B cell (primary cell): ENCODE results near the gene RILPL2.
"Not testable (repeated sequence)": the region's sequence is repeated elsewhere in the genome, so short reads cannot be mapped to it uniquely, and the experiment has no call there.

ENCODE experiments used
- EZH2 ChIP-seq: IDR thresholded peaks from 2 replicates; pipeline ENCODE4 v1.6.1; 2012; ENCODE audit warnings: borderline replicate concordance, low read depth, mild to moderate bottlenecking, moderate library complexity, low read length; ENCODE audit not compliant: insufficient read depth, poor library complexity, severe bottlenecking
- TF ChIP-seq, protein P1 (sequence below): fragments of 200-600 bp; IDR thresholded peaks from one replicate; pipeline ENCODE4 v1.8.0; 2022; ENCODE audit warnings: antibody characterized with exemption, mild to moderate bottlenecking

GRCh38 chr12:123431951-123432817 lies 4.3 kb downstream of the RILPL2 start:
- TF ChIP-seq, protein P1, sequence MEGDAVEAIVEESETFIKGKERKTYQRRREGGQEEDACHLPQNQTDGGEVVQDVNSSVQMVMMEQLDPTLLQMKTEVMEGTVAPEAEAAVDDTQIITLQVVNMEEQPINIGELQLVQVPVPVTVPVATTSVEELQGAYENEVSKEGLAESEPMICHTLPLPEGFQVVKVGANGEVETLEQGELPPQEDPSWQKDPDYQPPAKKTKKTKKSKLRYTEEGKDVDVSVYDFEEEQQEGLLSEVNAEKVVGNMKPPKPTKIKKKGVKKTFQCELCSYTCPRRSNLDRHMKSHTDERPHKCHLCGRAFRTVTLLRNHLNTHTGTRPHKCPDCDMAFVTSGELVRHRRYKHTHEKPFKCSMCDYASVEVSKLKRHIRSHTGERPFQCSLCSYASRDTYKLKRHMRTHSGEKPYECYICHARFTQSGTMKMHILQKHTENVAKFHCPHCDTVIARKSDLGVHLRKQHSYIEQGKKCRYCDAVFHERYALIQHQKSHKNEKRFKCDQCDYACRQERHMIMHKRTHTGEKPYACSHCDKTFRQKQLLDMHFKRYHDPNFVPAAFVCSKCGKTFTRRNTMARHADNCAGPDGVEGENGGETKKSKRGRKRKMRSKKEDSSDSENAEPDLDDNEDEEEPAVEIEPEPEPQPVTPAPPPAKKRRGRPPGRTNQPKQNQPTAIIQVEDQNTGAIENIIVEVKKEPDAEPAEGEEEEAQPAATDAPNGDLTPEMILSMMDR, result not testable (repeated sequence)
- TF ChIP-seq EZH2, result not testable (repeated sequence)
